Occipital lobe (tissue), 2 donors: ENCODE results near the gene ECD. TPM values are rescaled to one million over a fixed set of nuclear protein-coding genes. Genes with fewer than 3 reads are reported as not detected.
"Not testable (repeated sequence)": the region's sequence is repeated elsewhere in the genome, so short reads cannot be mapped to it uniquely, and the experiment has no call there.

Experiments
- DNase-seq: peaks from one replicate; lab custom pipeline; 2025; lab: John Stamatoyannopoulos, UW
- total RNA-seq: library from RNA; depleted of rRNA; stranded (reverse); fragments of >200 nt; gene quantifications from one replicate; pipeline ENCODE4 v1.2.3, GENCODE V29; 2014

ECD gene
- total RNA-seq, 1 donor from 2014 or later, result 28.7 TPM

GRCh38 chr10:73161079-73161478 lies 6.7 kb downstream of the ECD start:
- DNase-seq, result no peak

- peak; percentile 13 for DNase-seq
These were observed 8.7 kb downstream of the ECD start for GRCh38 chr10:73159038-73159648.

- DNase-seq, result no peak
These were observed 11.8 kb downstream of the ECD start for GRCh38 chr10:73156054-73156453.

- no peak for DNase-seq
These were observed 15.8 kb downstream of the ECD start for GRCh38 chr10:73152009-73152408.

- DNase-seq, result not testable (repeated sequence)
These were observed 17.0 kb downstream of the ECD start for GRCh38 chr10:73150633-73151413.

- no peak for DNase-seq
These were observed 26.2 kb downstream of the ECD start for GRCh38 chr10:73141603-73142002.

GRCh38 chr10:73139251-73139650 lies 28.6 kb downstream of the ECD start:
- no peak for DNase-seq

GRCh38 chr10:73136627-73137026 lies 31.2 kb downstream of the ECD start:
- DNase-seq, result no peak

GRCh38 chr10:73134727-73135126 lies 33.1 kb downstream of the ECD start:
- no peak for DNase-seq

GRCh38 chr10:73131913-73132686 lies 35.7 kb downstream of the ECD start:
- no peak for DNase-seq

- no peak for DNase-seq
These were observed 36.5 kb downstream of the ECD start for GRCh38 chr10:73131301-73131700.

GRCh38 chr10:73126343-73126742 lies 41.5 kb downstream of the ECD start:
- DNase-seq, result no peak

GRCh38 chr10:73119952-73120351 lies 47.9 kb downstream of the ECD start:
- DNase-seq, result no peak

- DNase-seq, result no peak
These were observed 48.4 kb downstream of the ECD start for GRCh38 chr10:73119457-73119856.

- DNase-seq, result no peak
These were observed 49.6 kb downstream of the ECD start for GRCh38 chr10:73117976-73118743.

GRCh38 chr10:73116017-73116416 lies 51.8 kb downstream of the ECD start:
- DNase-seq, result no peak

- no peak for DNase-seq
These were observed 54.3 kb downstream of the ECD start for GRCh38 chr10:73113551-73113950.

- not testable (repeated sequence) for DNase-seq
These were observed 55.8 kb downstream of the ECD start for GRCh38 chr10:73112032-73112431.

GRCh38 chr10:73110345-73110849 lies 57.4 kb downstream of the ECD start, which contains the start of gene NUDT13:
TSS of gene NUDT13 (plus strand) at chr10:73110455. CDS start at chr10:73114366, 3,911 bp downstream.
- DNase-seq, result peak; percentile 75

GRCh38 chr10:73109248-73109652 lies 58.6 kb downstream of the ECD start:
- not testable (repeated sequence) for DNase-seq

GRCh38 chr10:73106301-73106700 lies 61.5 kb downstream of the ECD start:
- no peak for DNase-seq
